ENCODE measurements around the gene PODXL. TPM values are rescaled to one million over a fixed set of nuclear protein-coding genes. Genes with fewer than 3 reads are reported as not detected.

The PODXL gene
- total and polyA plus RNA-seq, 2 of the 8 experiments (the other 6 are each of a cell fraction or from before 2014, with no cell fraction given): 638 to 925 TPM

GRCh38 chr7:131521651-131522163 lies 34.7 kb downstream of the PODXL start:
- Histone ChIP-seq H4K20me1 (replicated peaks in 1 of 2; ENCODE audit: control insufficient read depth in 1 of 2, insufficient read depth in 2 of 2, low read length in 2 of 2) (peaks cover 37 to 59% of the 10 kb centered on the region in 2 experiments), H3K18ac (ENCODE audit: extremely low read depth, low read length) (peak overlapping the region; percentile 13; the same call in 1 of the 2 replicates), H3K9ac (replicated peaks in 1 of 4; ENCODE audit: extremely low read depth in 1 of 4, low read depth in 3 of 4, low read length in 3 of 4) (no peak overlapping the region), H2BK15ac (ENCODE audit: low read length) (no peak overlapping the region), H3K4ac (replicated peaks; ENCODE audit: insufficient read length, low read depth, low read length) (no peak overlapping the region), H3K14ac (ENCODE audit: insufficient read length) (no peak overlapping the region), H2BK12ac (ENCODE audit: low read depth, low read length) (no peak overlapping the region), H3K27me3 (replicated peaks in 1 of 4; ENCODE audit: control insufficient read depth in 3 of 4, extremely low read depth in 1 of 4, insufficient read depth in 3 of 4, low read length in 3 of 4) (no peaks in the 10 kb centered on the region), H2AFZ (ENCODE audit: low read length) (no peak overlapping the region), H3K56ac (replicated peaks; ENCODE audit: insufficient read length, low read depth, low read length) (no peak overlapping the region), H2BK5ac (ENCODE audit: low read depth, low read length) (no peak overlapping the region), H3K4me2 (ENCODE audit: insufficient read depth in 1 of 2, low read depth in 2 of 2, low read length in 2 of 2) (peak overlapping the region; percentile 6 to 7; a peak in 1 of 4 replicates), H2BK20ac (ENCODE audit: low read length) (no peak overlapping the region), H4K8ac (ENCODE audit: extremely low read depth, insufficient read depth, low read length) (no peak overlapping the region), H3K79me1 (ENCODE audit: low read depth, low read length) (peaks cover 5% of the 10 kb centered on the region), H2BK120ac (replicated peaks; ENCODE audit: low read depth, low read length) (no peak overlapping the region), H4K5ac (ENCODE audit: insufficient read length, low read depth, low read length) (no peak overlapping the region), H3K79me2 (ENCODE audit: control insufficient read depth in 1 of 2, insufficient read depth in 2 of 2, low read length in 2 of 2) (peaks cover 50 to 99% of the 10 kb centered on the region in 2 experiments), H3K27ac (ENCODE audit: low read depth, low read length) (no peak overlapping the region), H4K91ac (replicated peaks; ENCODE audit: insufficient read length, low read length) (no peak overlapping the region), H3K23me2 (ENCODE audit: low read depth, low read length) (no peaks in the 10 kb centered on the region), H3K36me3 (ENCODE audit: control insufficient read depth in 2 of 4, insufficient read depth in 4 of 4, low read length in 3 of 4) (peaks cover 0 to 45% (median 5%) of the 10 kb centered on the region in 4 experiments; a peak in 4 of 8 replicates), H2AK5ac (ENCODE audit: low read depth, low read length) (no peak overlapping the region), H3K23ac (ENCODE audit: insufficient read length) (no peak overlapping the region), H3K9me3 (ENCODE audit: insufficient read depth in 2 of 2, low read depth in 1 of 2, low read length in 1 of 2) (no peaks in the 10 kb centered on the region), H3K4me3 (ENCODE audit: extremely low read depth in 1 of 4, insufficient read depth in 2 of 4, low read depth in 3 of 4, low read length in 4 of 4) (no peak overlapping the region), H3K4me1 (replicated peaks in 1 of 4; ENCODE audit: control insufficient read depth in 3 of 4, insufficient read depth in 4 of 4, low read length in 3 of 4) (peaks cover 5 to 31% (median 23%) of the 10 kb centered on the region in 4 experiments)
- ChIA-PET POLR2A (ENCODE audit: partially characterized antibody) (interaction anchor here (1.2 to 3.7 kb wide), 8 partner anchors 11 to 134 kb away, joined by 3 to 28 read pairs (median 4); no protein-coding TSS in a partner anchor), CTCF (ENCODE audit: partially characterized antibody) (interaction anchor here (0.7 to 5.2 kb wide), 10 partner anchors 9 to 134 kb away, joined by 3 to 47 read pairs (median 3); no protein-coding TSS in a partner anchor)
- FAIRE-seq (no peak), DNase-seq (ENCODE audit: low read depth in 1 of 2, low spot score in 2 of 2) (no peak)
- no peak for TF ChIP-seq POLR2AphosphoS5 (IDR thresholded peaks at IDR 0.05; ENCODE audit: low read depth, low read length)
- TF ChIP-seq RNF2 (IDR thresholded peaks at IDR 0.05; ENCODE audit: borderline replicate concordance, low read depth, low read length, missing control alignments, poor library complexity, severe bottlenecking): no peak
- no peak for TF ChIP-seq TCF12 (IDR thresholded peaks at IDR 0.05; ENCODE audit: low read depth, low read length)
- 0 out of 2 replicates have a peak, but pooled peaks have one; percentile 40 for TF ChIP-seq TEAD4 (IDR thresholded peaks at IDR 0.05; ENCODE audit: low read depth, low read length)
- no peak for TF ChIP-seq CREB1 (IDR thresholded peaks at IDR 0.05)
- no peak for TF ChIP-seq CTCF (IDR thresholded peaks at IDR 0.05; ENCODE audit: control extremely low read depth in 1 of 3, insufficient read depth in 1 of 3, low read depth in 1 of 3, low read length in 3 of 3)
- TF ChIP-seq CEBPB (IDR thresholded peaks at IDR 0.05; ENCODE audit: low read depth, low read length): no peak
- TF ChIP-seq MAFK (IDR thresholded peaks at IDR 0.05; ENCODE audit: low read depth, low read length): no peak
- WGBS, 2 experiments (ENCODE audit: extremely low coverage in 1 of 2, insufficient coverage in 1 of 2, insufficient read length in 1 of 2, insufficient replicate concordance in 2 of 2, low coverage in 1 of 2, low lambda C conversion rate in 2 of 2, missing lambda C conversion rate in 1 of 2): 81% methylated on average over 7 of the region's 7 CpGs; no CpG with 5 or more reads in 1 of the 2 experiments

Measured in H1 (cell line).